ENCODE results near the gene ADORA2A. TPM values are rescaled to one million over a fixed set of nuclear protein-coding genes. Genes with fewer than 3 reads are reported as not detected.

The ADORA2A gene
- total RNA-seq, 1 experiment from 2014 or later = 7.6 TPM

DNA sequence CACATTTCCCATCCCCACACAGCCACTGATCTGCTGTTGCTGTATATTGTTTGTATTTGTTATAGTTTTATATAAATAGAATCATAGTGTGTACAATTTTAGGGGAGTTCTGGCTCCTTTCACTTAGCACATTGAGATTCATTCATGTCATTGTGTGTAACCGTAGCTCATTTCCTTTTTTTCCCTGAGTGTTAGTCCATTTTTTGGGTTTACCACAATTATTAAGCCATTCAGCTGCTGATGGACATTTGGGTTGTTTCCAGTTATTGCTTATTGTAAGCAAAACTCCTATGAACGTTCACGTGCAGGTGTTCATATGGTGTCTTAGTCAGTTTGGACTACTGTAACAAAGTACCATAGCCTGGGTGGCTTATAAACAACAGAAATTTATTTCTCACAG, 33.6 kb upstream of the ADORA2A start (continued):
- TF ChIP-seq, protein P1, sequence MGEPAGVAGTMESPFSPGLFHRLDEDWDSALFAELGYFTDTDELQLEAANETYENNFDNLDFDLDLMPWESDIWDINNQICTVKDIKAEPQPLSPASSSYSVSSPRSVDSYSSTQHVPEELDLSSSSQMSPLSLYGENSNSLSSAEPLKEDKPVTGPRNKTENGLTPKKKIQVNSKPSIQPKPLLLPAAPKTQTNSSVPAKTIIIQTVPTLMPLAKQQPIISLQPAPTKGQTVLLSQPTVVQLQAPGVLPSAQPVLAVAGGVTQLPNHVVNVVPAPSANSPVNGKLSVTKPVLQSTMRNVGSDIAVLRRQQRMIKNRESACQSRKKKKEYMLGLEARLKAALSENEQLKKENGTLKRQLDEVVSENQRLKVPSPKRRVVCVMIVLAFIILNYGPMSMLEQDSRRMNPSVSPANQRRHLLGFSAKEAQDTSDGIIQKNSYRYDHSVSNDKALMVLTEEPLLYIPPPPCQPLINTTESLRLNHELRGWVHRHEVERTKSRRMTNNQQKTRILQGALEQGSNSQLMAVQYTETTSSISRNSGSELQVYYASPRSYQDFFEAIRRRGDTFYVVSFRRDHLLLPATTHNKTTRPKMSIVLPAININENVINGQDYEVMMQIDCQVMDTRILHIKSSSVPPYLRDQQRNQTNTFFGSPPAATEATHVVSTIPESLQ (CRISPR knock-in tag; IDR thresholded peaks at IDR 0.05) = no peak
- TF ChIP-seq, protein P2, sequence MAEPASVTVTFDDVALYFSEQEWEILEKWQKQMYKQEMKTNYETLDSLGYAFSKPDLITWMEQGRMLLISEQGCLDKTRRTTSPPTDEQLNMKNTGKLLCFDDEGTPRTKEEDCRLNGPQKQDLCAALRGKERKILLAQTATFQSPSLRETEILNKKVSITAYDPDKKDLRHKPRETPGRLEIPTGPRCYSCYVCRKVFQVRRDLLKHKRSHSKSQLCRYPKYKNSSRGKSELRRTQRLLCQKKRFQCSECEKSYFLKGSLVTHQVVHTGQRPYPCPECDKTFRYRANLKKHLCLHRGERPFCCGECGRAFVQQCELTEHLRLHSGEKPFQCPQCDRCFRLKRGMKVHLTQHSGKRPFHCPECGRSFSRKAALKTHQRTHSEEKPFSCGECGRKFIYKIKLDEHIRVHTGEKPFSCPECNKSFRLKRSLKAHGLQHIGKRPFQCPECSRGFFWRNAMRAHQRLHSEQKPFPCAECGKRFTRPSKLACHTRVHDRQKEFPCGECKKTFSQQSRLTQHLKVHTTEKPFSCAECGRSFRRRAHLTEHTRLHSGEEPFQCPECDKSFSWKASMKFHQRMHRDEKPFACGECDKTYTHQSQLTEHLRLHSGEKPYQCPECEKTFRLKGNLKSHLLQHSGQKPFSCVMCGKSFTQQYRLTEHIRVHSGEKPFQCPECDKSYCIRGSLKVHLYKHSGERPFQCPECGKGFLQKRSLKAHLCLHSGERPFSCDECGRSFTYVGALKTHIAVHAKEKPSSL (CRISPR knock-in tag; conservative IDR thresholded peaks at IDR 0.05) = no peak

DNA sequence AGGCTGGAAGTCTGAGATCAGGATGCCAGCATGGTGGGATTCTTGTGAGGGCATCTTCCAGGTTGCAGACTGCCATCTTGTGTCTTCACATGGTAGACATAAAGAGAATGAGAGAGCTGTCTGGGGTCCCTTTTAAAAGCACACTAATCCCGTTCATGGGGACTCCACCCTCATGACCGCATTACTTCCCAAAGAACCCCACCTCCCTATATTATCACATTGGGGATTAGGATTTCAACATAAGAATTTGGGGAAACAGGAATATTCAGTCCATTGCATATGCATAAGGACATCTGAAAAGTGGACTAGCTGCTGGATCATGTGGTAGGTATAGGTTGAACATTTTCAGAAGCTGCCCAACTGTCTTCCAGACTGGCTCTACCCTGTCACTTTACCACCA, 33.1 kb upstream of the ADORA2A start:
- ATAC-seq (no peak), DNase-seq (ENCODE audit: low spot score) (no peak)
- peaks cover 17% of the 10 kb centered on the region for H3K36me3 Mint-ChIP-seq
- TF ChIP-seq, protein P3, sequence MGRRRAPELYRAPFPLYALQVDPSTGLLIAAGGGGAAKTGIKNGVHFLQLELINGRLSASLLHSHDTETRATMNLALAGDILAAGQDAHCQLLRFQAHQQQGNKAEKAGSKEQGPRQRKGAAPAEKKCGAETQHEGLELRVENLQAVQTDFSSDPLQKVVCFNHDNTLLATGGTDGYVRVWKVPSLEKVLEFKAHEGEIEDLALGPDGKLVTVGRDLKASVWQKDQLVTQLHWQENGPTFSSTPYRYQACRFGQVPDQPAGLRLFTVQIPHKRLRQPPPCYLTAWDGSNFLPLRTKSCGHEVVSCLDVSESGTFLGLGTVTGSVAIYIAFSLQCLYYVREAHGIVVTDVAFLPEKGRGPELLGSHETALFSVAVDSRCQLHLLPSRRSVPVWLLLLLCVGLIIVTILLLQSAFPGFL (CRISPR knock-in tag; IDR thresholded peaks at IDR 0.05; ENCODE audit: borderline replicate concordance) = no peak
- TF ChIP-seq, protein P4, sequence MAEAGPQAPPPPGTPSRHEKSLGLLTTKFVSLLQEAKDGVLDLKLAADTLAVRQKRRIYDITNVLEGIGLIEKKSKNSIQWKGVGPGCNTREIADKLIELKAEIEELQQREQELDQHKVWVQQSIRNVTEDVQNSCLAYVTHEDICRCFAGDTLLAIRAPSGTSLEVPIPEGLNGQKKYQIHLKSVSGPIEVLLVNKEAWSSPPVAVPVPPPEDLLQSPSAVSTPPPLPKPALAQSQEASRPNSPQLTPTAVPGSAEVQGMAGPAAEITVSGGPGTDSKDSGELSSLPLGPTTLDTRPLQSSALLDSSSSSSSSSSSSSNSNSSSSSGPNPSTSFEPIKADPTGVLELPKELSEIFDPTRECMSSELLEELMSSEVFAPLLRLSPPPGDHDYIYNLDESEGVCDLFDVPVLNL (CRISPR knock-in tag; IDR thresholded peaks at IDR 0.05; ENCODE audit: borderline replicate concordance, low read depth) = no peak
- TF ChIP-seq, protein P5, sequence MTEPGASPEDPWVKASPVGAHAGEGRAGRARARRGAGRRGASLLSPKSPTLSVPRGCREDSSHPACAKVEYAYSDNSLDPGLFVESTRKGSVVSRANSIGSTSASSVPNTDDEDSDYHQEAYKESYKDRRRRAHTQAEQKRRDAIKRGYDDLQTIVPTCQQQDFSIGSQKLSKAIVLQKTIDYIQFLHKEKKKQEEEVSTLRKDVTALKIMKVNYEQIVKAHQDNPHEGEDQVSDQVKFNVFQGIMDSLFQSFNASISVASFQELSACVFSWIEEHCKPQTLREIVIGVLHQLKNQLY (CRISPR knock-in tag; IDR thresholded peaks at IDR 0.05) = no peak
- TF ChIP-seq ZBTB21 (CRISPR knock-in tag; IDR thresholded peaks at IDR 0.05; ENCODE audit: borderline replicate concordance) (no peak), FOXJ3 (CRISPR knock-in tag; IDR thresholded peaks at IDR 0.05; ENCODE audit: borderline replicate concordance) (no peak), IRF2 (CRISPR knock-in tag; IDR thresholded peaks at IDR 0.05; ENCODE audit: borderline replicate concordance, low read depth) (no peak), RORB (CRISPR knock-in tag; IDR thresholded peaks at IDR 0.05) (no peak), FOXP1 (CRISPR knock-in tag; IDR thresholded peaks at IDR 0.05; ENCODE audit: borderline replicate concordance) (no peak), EMX1 (CRISPR knock-in tag; IDR thresholded peaks at IDR 0.05) (no peak), FOXK1 (CRISPR knock-in tag; IDR thresholded peaks at IDR 0.05) (no peak)
- TF ChIP-seq, protein P2 (CRISPR knock-in tag; conservative IDR thresholded peaks at IDR 0.05) = no peak
- H3K27ac Mint-ChIP-seq = no peak overlapping the region
- H3K4me3 Mint-ChIP-seq = no peak overlapping the region
- no peaks in the 10 kb centered on the region for H3K9me3 Mint-ChIP-seq
- H3K27me3 Mint-ChIP-seq (ENCODE audit: low read depth) = no peaks in the 10 kb centered on the region
- CTCF ChIA-PET = interaction anchor here (0.8 to 1.9 kb wide), 2 partner anchors 27 to 127 kb away, joined by 3 to 6 read pairs; no protein-coding TSS in a partner anchor
- POLR2A ChIA-PET = interaction anchor here (0.6 kb wide), 1 partner anchor 38 kb away, joined by 3 read pairs; no protein-coding TSS in a partner anchor
- 0 out of 2 replicates have a peak, but pooled peaks cover 2% of the 10 kb centered on the region for H3K4me1 Mint-ChIP-seq

DNA sequence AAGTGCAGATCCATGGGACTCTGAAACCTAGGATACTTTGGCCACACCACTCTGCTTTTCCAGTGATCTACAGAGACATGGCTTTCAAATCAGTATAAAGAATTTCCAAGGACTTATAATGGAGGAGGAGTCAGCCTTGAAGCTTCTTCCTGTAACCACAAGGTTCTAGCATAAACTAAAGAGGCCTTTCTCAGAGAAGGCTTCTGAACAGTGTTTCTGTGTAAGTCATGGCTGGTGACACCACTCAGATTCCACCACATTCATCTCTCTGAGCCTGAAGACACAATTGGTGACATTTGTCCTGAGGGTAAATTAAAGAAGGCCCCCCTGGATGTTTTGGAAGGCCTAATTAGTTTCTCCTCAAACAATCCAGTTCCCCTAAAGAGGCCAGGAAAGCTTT, 29.0 kb upstream of the ADORA2A start:
- H3K4me1 Mint-ChIP-seq = no peaks in the 10 kb centered on the region
- H3K27ac Mint-ChIP-seq = peak overlapping the region; percentile 71; the same call in 1 of the 2 replicates
- DNase-seq (ENCODE audit: low spot score) (no peak), ATAC-seq (no peak)
- no peaks in the 10 kb centered on the region for H3K27me3 Mint-ChIP-seq (ENCODE audit: low read depth)
- ChIA-PET CTCF (no interaction called here), POLR2A (interaction anchor here (0.6 kb wide), 1 partner anchor 988 kb away, joined by 3 read pairs; no protein-coding TSS in a partner anchor)
- no peaks in the 10 kb centered on the region for H3K9me3 Mint-ChIP-seq
- H3K4me3 Mint-ChIP-seq = no peak overlapping the region
- peaks cover 19% of the 10 kb centered on the region for H3K36me3 Mint-ChIP-seq
- TF ChIP-seq TP53 (CRISPR knock-in tag; IDR thresholded peaks at IDR 0.05) (no peak), ZNF396 (CRISPR knock-in tag; IDR thresholded peaks at IDR 0.05; ENCODE audit: borderline replicate concordance) (no peak)
- TF ChIP-seq, protein P6, sequence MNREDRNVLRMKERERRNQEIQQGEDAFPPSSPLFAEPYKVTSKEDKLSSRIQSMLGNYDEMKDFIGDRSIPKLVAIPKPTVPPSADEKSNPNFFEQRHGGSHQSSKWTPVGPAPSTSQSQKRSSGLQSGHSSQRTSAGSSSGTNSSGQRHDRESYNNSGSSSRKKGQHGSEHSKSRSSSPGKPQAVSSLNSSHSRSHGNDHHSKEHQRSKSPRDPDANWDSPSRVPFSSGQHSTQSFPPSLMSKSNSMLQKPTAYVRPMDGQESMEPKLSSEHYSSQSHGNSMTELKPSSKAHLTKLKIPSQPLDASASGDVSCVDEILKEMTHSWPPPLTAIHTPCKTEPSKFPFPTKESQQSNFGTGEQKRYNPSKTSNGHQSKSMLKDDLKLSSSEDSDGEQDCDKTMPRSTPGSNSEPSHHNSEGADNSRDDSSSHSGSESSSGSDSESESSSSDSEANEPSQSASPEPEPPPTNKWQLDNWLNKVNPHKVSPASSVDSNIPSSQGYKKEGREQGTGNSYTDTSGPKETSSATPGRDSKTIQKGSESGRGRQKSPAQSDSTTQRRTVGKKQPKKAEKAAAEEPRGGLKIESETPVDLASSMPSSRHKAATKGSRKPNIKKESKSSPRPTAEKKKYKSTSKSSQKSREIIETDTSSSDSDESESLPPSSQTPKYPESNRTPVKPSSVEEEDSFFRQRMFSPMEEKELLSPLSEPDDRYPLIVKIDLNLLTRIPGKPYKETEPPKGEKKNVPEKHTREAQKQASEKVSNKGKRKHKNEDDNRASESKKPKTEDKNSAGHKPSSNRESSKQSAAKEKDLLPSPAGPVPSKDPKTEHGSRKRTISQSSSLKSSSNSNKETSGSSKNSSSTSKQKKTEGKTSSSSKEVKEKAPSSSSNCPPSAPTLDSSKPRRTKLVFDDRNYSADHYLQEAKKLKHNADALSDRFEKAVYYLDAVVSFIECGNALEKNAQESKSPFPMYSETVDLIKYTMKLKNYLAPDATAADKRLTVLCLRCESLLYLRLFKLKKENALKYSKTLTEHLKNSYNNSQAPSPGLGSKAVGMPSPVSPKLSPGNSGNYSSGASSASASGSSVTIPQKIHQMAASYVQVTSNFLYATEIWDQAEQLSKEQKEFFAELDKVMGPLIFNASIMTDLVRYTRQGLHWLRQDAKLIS (CRISPR knock-in tag; IDR thresholded peaks at IDR 0.05; ENCODE audit: borderline replicate concordance) = no peak

Measured in WTC11 (cell line).